HG03196 (cell line): Measurements from ENCODE around the gene SH3BP5L.
A peak's percentile ranks its signal among the peaks of the same experiment; 100 is the strongest.

Experiments
- ATAC-seq: cut with Tn5 transposase; IDR thresholded peaks from one replicate; pipeline ENCODE4 v1.9.1; 2021; ENCODE audit not compliant: unreplicated experiment

Gene SH3BP5L

DNA sequence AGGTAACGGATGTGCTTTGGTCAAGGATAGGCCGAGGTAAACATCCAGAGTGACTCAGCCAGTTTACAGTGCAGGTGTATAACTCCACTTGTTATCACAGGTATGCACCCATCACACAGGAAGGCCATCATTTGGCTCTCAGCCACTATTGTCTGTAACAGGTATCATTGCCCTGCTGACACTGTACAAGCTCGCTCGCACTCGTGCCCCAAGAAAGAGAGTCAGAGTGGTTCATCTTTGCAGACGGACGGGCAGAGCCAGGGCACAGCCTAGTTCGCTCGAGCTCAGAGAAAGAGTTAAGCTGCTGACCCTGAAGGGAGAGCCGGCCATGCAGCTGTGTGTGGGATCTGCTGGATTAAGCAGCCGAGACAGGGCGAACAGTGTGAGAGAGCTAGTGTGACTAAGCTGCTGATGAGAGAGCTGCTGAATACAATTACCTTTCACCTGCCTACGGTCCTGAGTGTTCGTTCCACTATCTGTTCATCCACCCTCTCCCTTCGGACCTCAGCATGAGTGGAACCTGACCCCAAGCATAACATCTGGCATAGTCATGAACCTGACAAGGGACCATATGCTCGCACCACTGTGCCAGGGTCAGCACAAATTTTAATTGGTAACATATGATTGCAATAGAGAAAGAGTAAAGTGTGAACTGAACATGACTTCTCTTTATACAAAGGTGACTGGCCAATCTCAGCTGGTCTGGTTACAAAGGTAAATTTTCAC is 43.1 kb downstream of the SH3BP5L start:
- ATAC-seq = no peak

DNA sequence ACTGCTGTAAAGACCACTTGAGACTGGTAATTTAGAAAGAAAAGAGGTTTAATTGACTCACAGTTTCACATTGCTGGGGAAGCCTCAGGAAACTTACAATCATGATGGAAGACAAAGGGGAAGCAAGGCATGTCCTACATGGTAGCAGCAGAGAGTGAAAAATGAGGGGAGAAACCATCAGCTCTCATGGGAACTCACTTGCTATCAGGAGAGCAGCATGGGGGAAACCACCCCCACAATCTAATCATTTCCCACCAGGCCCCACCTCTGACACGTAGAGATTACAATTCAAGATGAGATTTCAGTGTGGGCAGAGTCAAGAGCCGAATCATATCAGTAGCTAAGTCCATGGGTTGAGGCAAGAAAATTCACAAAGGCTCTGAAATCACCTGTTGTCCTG is 46.4 kb downstream of the SH3BP5L start:
- peak; percentile 54 for ATAC-seq

DNA sequence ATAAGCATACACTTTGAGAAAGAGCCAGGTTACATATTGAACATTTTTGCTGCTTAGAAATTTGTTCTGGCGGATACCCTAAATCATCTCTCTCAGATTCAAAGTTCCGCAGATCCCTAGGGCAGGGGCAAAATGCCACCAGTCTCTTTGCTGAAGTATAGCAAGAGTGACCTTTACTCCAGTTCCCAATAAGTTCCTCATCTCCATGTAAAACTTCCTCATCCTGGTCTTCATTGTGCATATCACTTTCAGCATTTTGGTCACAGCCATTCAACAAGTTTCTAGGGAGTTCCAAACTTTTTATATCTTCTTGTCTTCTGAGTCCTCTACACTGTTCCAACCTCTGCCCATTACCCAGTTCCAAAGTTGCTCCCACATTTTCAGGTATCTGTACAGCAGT is 46.8 kb downstream of the SH3BP5L start:
- ATAC-seq = no peak

DNA sequence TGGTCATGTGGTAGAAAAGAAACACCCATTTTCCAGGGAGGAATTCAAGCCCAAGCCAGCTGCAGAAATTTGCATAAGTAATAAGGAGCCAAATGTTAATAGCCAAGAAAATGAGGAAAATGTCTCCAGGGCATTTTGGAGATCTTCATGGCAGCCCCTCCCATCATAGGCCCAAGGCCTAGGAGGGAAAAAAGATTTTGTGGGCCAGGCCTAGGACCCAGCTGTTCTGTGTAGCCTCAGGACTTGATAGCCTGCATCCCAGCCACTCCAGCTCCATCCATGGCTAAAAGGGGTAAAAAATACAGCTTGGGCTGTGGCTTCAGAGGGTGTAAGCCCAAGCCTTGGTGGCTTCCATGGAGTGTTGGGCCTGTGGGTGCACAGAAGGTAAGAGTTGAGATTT is 48.7 kb downstream of the SH3BP5L start:
- no peak for ATAC-seq

DNA sequence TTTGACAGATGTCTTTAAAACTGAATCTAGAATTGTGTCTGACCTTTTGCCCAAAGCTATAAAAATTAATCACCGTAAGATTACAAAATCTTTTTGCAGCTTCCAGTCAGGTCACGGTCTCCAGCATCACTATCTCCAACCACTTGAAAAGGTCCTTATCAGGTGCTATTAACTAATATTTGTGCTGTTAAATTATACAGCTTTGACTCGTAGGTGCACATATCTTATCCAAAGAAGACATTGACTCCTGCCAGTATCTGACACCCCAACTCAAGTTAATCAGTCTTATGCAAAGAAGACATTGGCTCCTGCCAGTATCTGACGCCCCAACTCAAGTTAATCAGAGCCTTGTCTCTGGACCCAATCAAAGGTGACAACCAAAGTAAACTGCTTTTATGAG is 50.3 kb downstream of the SH3BP5L start:
- no peak for ATAC-seq
